Kidney epithelial cell (primary cell): Measurements from ENCODE around the gene FNDC5. TPM values are rescaled to one million over a fixed set of nuclear protein-coding genes. Genes with fewer than 3 reads are reported as not detected.

Source experiments
- DNase-seq: peaks from one replicate; pipeline ENCODE4 v3.0.0-alpha.2; 2010; ENCODE audit warnings: low read depth
- H3K27me3 ChIP-seq: 2 replicates; pipeline ENCODE4 v1.6.0; 2011; ENCODE audit warnings: low read length; ENCODE audit not compliant: control insufficient read depth, insufficient read depth
- H3K36me3 ChIP-seq: 2 replicates; pipeline ENCODE4 v1.5.1; 2011; ENCODE audit warnings: low read length; ENCODE audit not compliant: control insufficient read depth, insufficient read depth
- H3K4me3 ChIP-seq: 2 replicates; pipeline ENCODE4 v1.5.1; 2011; ENCODE audit warnings: low read depth, mild to moderate bottlenecking, control low read depth, low read length
- CTCF ChIP-seq: IDR thresholded peaks from 2 replicates; pipeline ENCODE4 v1.5.1; 2011; ENCODE audit warnings: mild to moderate bottlenecking, moderate library complexity, low read length, control low read depth, inconsistent platforms; ENCODE audit not compliant: insufficient read depth, poor library complexity, severe bottlenecking
- total RNA-seq: library from RNA; depleted of rRNA; stranded (reverse); fragments of >200 nt; gene quantifications from 2 replicates; pipeline ENCODE4 v1.2.3, GENCODE V29; 2015

FNDC5 gene
- total RNA-seq, 1 donor from 2014 or later = 0.08 TPM

- DNase-seq = no peak
- no peak for TF ChIP-seq CTCF
- no peaks in the 10 kb centered on the region for H3K27me3 ChIP-seq
- peaks cover 2% of the 10 kb centered on the region for H3K36me3 ChIP-seq
- no peak overlapping the region for H3K4me3 ChIP-seq
Measured at GRCh38 chr1:32858136-32858535, 12.6 kb downstream of the FNDC5 start.

GRCh38 chr1:32855861-32856617, 14.7 kb downstream of the FNDC5 start:
- DNase-seq = no peak
- no peak overlapping the region for H3K4me3 ChIP-seq
- no peak for TF ChIP-seq CTCF
- peaks cover 2% of the 10 kb centered on the region for H3K36me3 ChIP-seq
- H3K27me3 ChIP-seq = no peaks in the 10 kb centered on the region

- TF ChIP-seq CTCF = no peak
- H3K4me3 ChIP-seq = no peak overlapping the region
- H3K36me3 ChIP-seq = no peaks in the 10 kb centered on the region
- H3K27me3 ChIP-seq = no peaks in the 10 kb centered on the region
- DNase-seq = no peak
Measured at GRCh38 chr1:32848354-32849063, 22.2 kb downstream of the FNDC5 start.

GRCh38 chr1:32831878-32832277, 38.8 kb downstream of the FNDC5 start:
- Histone ChIP-seq H3K27me3 (no peaks in the 10 kb centered on the region), H3K36me3 (no peaks in the 10 kb centered on the region), H3K4me3 (no peak overlapping the region)
- no peak for DNase-seq
- TF ChIP-seq CTCF = no peak

GRCh38 chr1:32830092-32830852, 40.4 kb downstream of the FNDC5 start:
- Histone ChIP-seq H3K27me3 (no peaks in the 10 kb centered on the region), H3K4me3 (no peak overlapping the region), H3K36me3 (no peaks in the 10 kb centered on the region)
- no peak for TF ChIP-seq CTCF
- no peak for DNase-seq
